Endothelial cell of umbilical vein (primary cell): ENCODE results near the gene MYO15A. TPM values are rescaled to one million over a fixed set of nuclear protein-coding genes. Genes with fewer than 3 reads are reported as not detected.

Experiments used
- BruUV-seq: library from RNA; stranded (reverse); fragments of 400-500 nt; replicated peaks from 2 replicates; lab custom pipeline; 2021; lab: Mats Ljungman, UMichigan
- CTCF ChIA-PET: fragments of 300-600, 350-600 bp; sonication (Branson Sonifier 250); formaldehyde crosslinking; loops from one replicate; lab custom pipeline; 2021; ENCODE audit warnings: antibody characterized with exemption, inconsistent platforms; lab: Charles Lee
- POLR2A ChIA-PET: fragments of 300-600, 350-600 bp; sonication (Branson Sonifier 250); formaldehyde crosslinking; loops from one replicate; lab custom pipeline; 2021; ENCODE audit warnings: antibody characterized with exemption, inconsistent platforms; lab: Charles Lee
- DNase-seq: peaks from one replicate; pipeline ENCODE4 v3.0.0-alpha.2; 2011; ENCODE audit warnings: low read depth, low spot score
- FAIRE-seq: peaks from 2 replicates; lab custom pipeline; 2011; peaks lifted over from hg19 to GRCh38; lab: Jason Lieb, UNC
- H2AFZ ChIP-seq: 2 replicates; pipeline ENCODE4 v1.6.0; 2012; ENCODE audit warnings: low read depth, low read length, control low read depth, inconsistent platforms
- H3K27ac ChIP-seq: 2 replicates; pipeline ENCODE4 v1.5.1; 2011; ENCODE audit warnings: low read depth, mild to moderate bottlenecking, control low read depth, low read length, moderate library complexity; ENCODE audit not compliant: insufficient read depth
- H3K27me3 ChIP-seq, 2 experiments: 2 replicates each; pipeline versions ENCODE4 v1.6.0 to v1.6.1; 2011; ENCODE audit warnings: low read length in 2 of 2, mixed read lengths in 1 of 2; ENCODE audit not compliant: control insufficient read depth in 2 of 2, insufficient read depth in 2 of 2
- H3K36me3 ChIP-seq, 2 experiments: 2 replicates in 1 of 2; 3 replicates in 1 of 2; pipeline ENCODE4 v1.5.1; 2011; ENCODE audit warnings: low read length in 2 of 2, mild to moderate bottlenecking in 1 of 2, moderate library complexity in 1 of 2; ENCODE audit not compliant: control insufficient read depth in 2 of 2, insufficient read depth in 2 of 2; ENCODE audit errors: extremely low read depth in 1 of 2
- H3K4me1 ChIP-seq: 3 replicates; pipeline ENCODE4 v1.5.1; 2011; ENCODE audit warnings: mild to moderate bottlenecking, low read length; ENCODE audit not compliant: control insufficient read depth, insufficient read depth; ENCODE audit errors: extremely low read depth
- H3K4me2 ChIP-seq: 2 replicates; pipeline ENCODE4 v1.6.1; 2011; ENCODE audit warnings: low read length, control low read depth, mixed read lengths; ENCODE audit not compliant: insufficient read depth
- H3K4me3 ChIP-seq, 3 experiments: fragments of 200-600 bp in 1 of 3; sonication (generic), shearing (Covaris generic) in 1 of 3; replicated peaks in 1 of 3; 2 replicates each; pipeline ENCODE4 v1.5.1; 2011 to 2016; ENCODE audit warnings: control low read depth in 3 of 3, low read length in 3 of 3, mild to moderate bottlenecking in 2 of 3, inconsistent platforms in 1 of 3, low read depth in 1 of 3, moderate library complexity in 1 of 3; ENCODE audit not compliant: insufficient read depth in 1 of 3
- H3K79me2 ChIP-seq: 2 replicates; pipeline ENCODE4 v1.6.0; 2012; ENCODE audit warnings: low read length, inconsistent platforms; ENCODE audit not compliant: control insufficient read depth, insufficient read depth
- H3K9ac ChIP-seq: replicated peaks from 2 replicates; pipeline ENCODE3; 2011; ENCODE audit warnings: low read length, control low read depth; ENCODE audit not compliant: insufficient read depth; ENCODE audit errors: extremely low read depth
- H3K9me1 ChIP-seq: replicated peaks from 3 replicates; pipeline ENCODE4 v1.6.0; 2011; ENCODE audit warnings: mild to moderate bottlenecking, low read length; ENCODE audit not compliant: control insufficient read depth, insufficient read depth; ENCODE audit errors: extremely low read depth
- H3K9me3 ChIP-seq: replicated peaks from 2 replicates; pipeline ENCODE4 v1.5.1; 2012; ENCODE audit warnings: low read length, inconsistent platforms; ENCODE audit not compliant: control insufficient read depth, insufficient read depth
- H4K20me1 ChIP-seq: replicated peaks from 2 replicates; pipeline ENCODE3; 2011; ENCODE audit warnings: mild to moderate bottlenecking, low read length; ENCODE audit not compliant: control insufficient read depth, insufficient read depth; ENCODE audit errors: extremely low read depth
- CTCF ChIP-seq, 2 donors: IDR thresholded peaks; 1 replicate in 1 of 2; 2 replicates in 1 of 2; pipeline ENCODE4 v1.5.1; 2011; ENCODE audit warnings: low read length in 2 of 2, mild to moderate bottlenecking in 2 of 2, moderate library complexity in 2 of 2, control low read depth in 1 of 2, inconsistent platforms in 1 of 2, low read depth in 1 of 2; ENCODE audit not compliant: insufficient read depth in 1 of 2; ENCODE audit errors: extremely low read depth in 1 of 2
- EZH2 ChIP-seq: IDR thresholded peaks from 2 replicates; pipeline ENCODE4 v1.6.1; 2012; ENCODE audit warnings: borderline replicate concordance, low read depth, mild to moderate bottlenecking, moderate library complexity, low read length, inconsistent platforms; ENCODE audit not compliant: severe bottlenecking
- FOS ChIP-seq: IDR thresholded peaks from 2 replicates; pipeline ENCODE4 v1.6.1; 2011; ENCODE audit warnings: mild to moderate bottlenecking, low read length, moderate library complexity, borderline replicate concordance; ENCODE audit not compliant: insufficient read depth
- GATA2 ChIP-seq: IDR thresholded peaks from 2 replicates; pipeline ENCODE4 v1.7.0; 2011; ENCODE audit warnings: low read depth, mild to moderate bottlenecking, moderate library complexity, mixed read lengths, low read length; ENCODE audit not compliant: insufficient read length, insufficient read depth
- JUN ChIP-seq: IDR thresholded peaks from 2 replicates; pipeline ENCODE4 v1.6.1; 2011; ENCODE audit warnings: borderline replicate concordance, low read depth; ENCODE audit not compliant: insufficient read length, insufficient read depth
- MYC ChIP-seq: IDR thresholded peaks from one replicate; pipeline ENCODE4 v1.6.1; 2011; ENCODE audit warnings: mild to moderate bottlenecking, low read depth, low read length
- POLR2A ChIP-seq: IDR thresholded peaks from 2 replicates; pipeline ENCODE4 v1.6.1; 2012; ENCODE audit warnings: low read depth, mild to moderate bottlenecking, control low read depth, low read length
- POLR2AphosphoS5 ChIP-seq: IDR thresholded peaks from 2 replicates; pipeline ENCODE4 v1.6.1; 2012; ENCODE audit warnings: low read depth, mild to moderate bottlenecking, control low read depth, low read length, moderate library complexity; ENCODE audit not compliant: insufficient read depth
- dilution Hi-C: fragments of 300-500 bp; cut with MboI; formaldehyde crosslinking; loops from one replicate; pipeline ENCODE4 v1.15.0; 2019; ENCODE audit warnings: low sequenced_read_pairs; ENCODE audit not compliant: extremely low pct_ligation_motif_present
- intact Hi-C: fragments of 100-400 bp; cut with micrococcal nuclease; formaldehyde crosslinking; loops from one replicate; pipeline ENCODE4 v1.10.0; 2022
- polyA plus RNA-seq, 4 experiments: library from polyadenylated mRNA; depleted of rRNA in 3 of 4; stranded (reverse) in 3 of 4; unstranded in 1 of 4; fragments of >200 nt; gene quantifications; 2 replicates each; pipeline versions ENCODE4 v1.2.1 to v1.2.3, GENCODE V29; 2011 to 2012; ENCODE audit warnings: missing spikeins in 1 of 4
- total RNA-seq: library from RNA; stranded (reverse); gene quantifications from 2 replicates; pipeline ENCODE4 v1.2.3, GENCODE V29; 2021
- TF ChIP-seq, protein P1 (sequence below): IDR thresholded peaks from 2 replicates; pipeline ENCODE4 v1.6.1; 2011; ENCODE audit not compliant: insufficient read depth, insufficient read length

The MYO15A gene
- total and polyA plus RNA-seq, 2 donors (not counting 3 experiments of a cell fraction or from before 2014, with no cell fraction given): 0.46 to 0.82 TPM

- no peak overlapping the region for H3K27ac ChIP-seq
- H3K4me3 ChIP-seq: no peak overlapping the region
- TF ChIP-seq POLR2AphosphoS5 (no peak), POLR2A (no peak), MYC (no peak), EZH2 (no peak), JUN (no peak), GATA2 (no peak), CTCF (IDR thresholded peaks at IDR 0.05; ENCODE audit: extremely low read depth in 1 of 2, insufficient read depth in 1 of 2, low read depth in 1 of 2, low read length in 2 of 2) (no peak), FOS (no peak)
- TF ChIP-seq, protein P1, sequence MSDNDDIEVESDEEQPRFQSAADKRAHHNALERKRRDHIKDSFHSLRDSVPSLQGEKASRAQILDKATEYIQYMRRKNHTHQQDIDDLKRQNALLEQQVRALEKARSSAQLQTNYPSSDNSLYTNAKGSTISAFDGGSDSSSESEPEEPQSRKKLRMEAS: no peak
- peaks cover 3% of the 10 kb centered on the region for H3K4me1 ChIP-seq
- peaks cover 52% of the 10 kb centered on the region for H3K79me2 ChIP-seq
- H3K36me3 ChIP-seq: peaks cover 9 to 37% of the 10 kb centered on the region in 2 experiments
- H3K9me3 ChIP-seq: no peaks in the 10 kb centered on the region
- no peak overlapping the region for H3K9ac ChIP-seq
- ChIA-PET POLR2A (no interaction called here), CTCF (interaction anchor here (1.0 kb wide), 1 partner anchor 62 kb away, joined by 3 read pairs; no protein-coding TSS in a partner anchor)
- H2AFZ ChIP-seq: no peak overlapping the region
- H3K4me2 ChIP-seq: no peak overlapping the region
- no TSS peak for BruUV-seq
- dilution Hi-C loops (no loop called here), intact Hi-C loops (no loop called here)
- no peaks in the 10 kb centered on the region for H3K27me3 ChIP-seq
- no peak for FAIRE-seq
- no peak for DNase-seq
- H4K20me1 ChIP-seq: no peaks in the 10 kb centered on the region
- H3K9me1 ChIP-seq: no peaks in the 10 kb centered on the region
Measured at GRCh38 chr17:18203308-18203707, 94.8 kb downstream of the MYO15A start.
